Measurements from ENCODE around the gene NACA2. TPM values are rescaled to one million over a fixed set of nuclear protein-coding genes. Genes with fewer than 3 reads are reported as not detected.

Gene NACA2
- total and polyA plus RNA-seq, 2 of the 4 experiments (the other 2 are of a cell fraction), result not detected

DNA sequence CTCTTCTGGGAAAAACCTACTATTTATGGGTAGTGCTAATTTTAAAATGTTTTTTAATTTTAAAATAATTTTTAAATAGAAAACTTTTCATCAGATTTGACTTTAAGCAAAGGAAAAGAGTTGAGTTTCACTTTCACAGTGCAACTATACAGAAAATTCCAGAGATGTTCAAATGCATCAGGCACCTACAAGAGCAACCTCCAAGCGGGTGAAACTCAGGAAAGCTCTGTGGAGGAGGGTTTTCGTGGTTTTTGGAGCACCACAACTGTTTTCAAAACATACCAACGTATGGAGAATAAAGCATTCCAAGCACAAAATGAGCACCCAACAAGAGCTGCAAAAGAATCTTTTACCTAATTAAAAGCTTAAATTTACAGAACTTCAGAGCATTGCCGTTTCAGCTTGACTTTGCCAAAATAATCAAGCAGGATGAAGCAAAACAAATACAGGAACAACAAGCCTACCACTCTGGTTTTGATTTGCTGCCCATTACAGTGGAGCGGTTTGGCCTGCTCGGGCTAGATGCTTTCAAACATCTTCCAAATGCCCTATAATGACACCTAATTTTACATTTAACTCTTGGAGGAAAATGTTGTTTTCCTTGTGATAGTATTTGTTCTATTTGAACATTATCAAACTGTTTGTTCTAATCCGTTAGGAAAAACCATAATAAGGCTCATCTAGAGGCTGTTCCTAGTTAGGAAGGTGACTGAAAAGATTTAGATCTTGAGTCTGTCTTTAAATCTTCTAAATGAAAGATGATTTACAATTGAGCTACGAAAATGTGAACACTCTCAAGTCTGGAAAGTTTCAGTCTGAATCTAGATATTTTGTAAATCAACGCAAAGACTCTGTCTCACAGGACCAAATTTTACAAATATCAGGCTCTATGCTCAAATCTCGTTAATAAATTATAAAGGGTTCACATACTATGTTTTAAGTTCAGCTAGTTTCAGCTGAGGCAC is 34.5 kb downstream of the NACA2 start:
- Histone ChIP-seq H2BK120ac (ENCODE audit: low read depth, low read length) (no peak overlapping the region), H2AK9ac (replicated peaks; ENCODE audit: low read depth, low read length, poor library complexity) (no peak overlapping the region), H3K9ac (ENCODE audit: low read depth, low read length) (no peak overlapping the region), H3K27me3 (ENCODE audit: control insufficient read depth, insufficient read depth, low read length) (peaks cover 2% of the 10 kb centered on the region), H2BK20ac (ENCODE audit: low read depth, low read length) (no peak overlapping the region), H3K36me3 (ENCODE audit: control insufficient read depth, insufficient read depth, low read length) (no peaks in the 10 kb centered on the region), H2AFZ (replicated peaks; ENCODE audit: low read length, poor library complexity) (peak overlapping the region; percentile 63), H3K4me2 (ENCODE audit: low read depth, low read length) (peak overlapping the region; percentile 82), H3K4me1 (ENCODE audit: control insufficient read depth, insufficient read depth, low read length) (no peaks in the 10 kb centered on the region; the same call in 1 of the 2 replicates), H3K14ac (replicated peaks; ENCODE audit: low read depth, low read length) (no peak overlapping the region), H4K8ac (ENCODE audit: low read depth in 2 of 2, low read length in 2 of 2) (0 out of 4 replicates have a peak overlapping the region, but pooled peaks of 1 of the 2 experiments have one; percentile 21), H2BK5ac (ENCODE audit: low read depth, low read length, poor library complexity, severe bottlenecking) (no peak overlapping the region), H4K20me1 (ENCODE audit: insufficient read depth, low read length) (no peaks in the 10 kb centered on the region), H3K23ac (ENCODE audit: low read depth, low read length) (no peak overlapping the region), H3K4me3 (ENCODE audit: insufficient read depth, low read depth, low read length) (no peak overlapping the region), H3K4ac (ENCODE audit: low read depth, low read length) (no peak overlapping the region), H4K5ac (ENCODE audit: low read depth, low read length) (no peak overlapping the region), H3K18ac (ENCODE audit: low read depth, low read length) (no peak overlapping the region), H3K79me1 (ENCODE audit: low read depth in 1 of 2, low read length in 2 of 2) (no peaks in the 10 kb centered on the region), H3K9me3 (ENCODE audit: control insufficient read depth, insufficient read depth, low read length) (no peaks in the 10 kb centered on the region), H3K27ac (ENCODE audit: insufficient read depth, low read length) (no peak overlapping the region), H2AK5ac (ENCODE audit: low read depth, low read length) (no peak overlapping the region), H3K9me1 (ENCODE audit: insufficient read depth, low read length) (no peaks in the 10 kb centered on the region), H3K56ac (ENCODE audit: extremely low read depth, insufficient read depth, low read length) (no peak overlapping the region), H2BK15ac (ENCODE audit: low read depth, low read length) (no peak overlapping the region), H4K91ac (ENCODE audit: insufficient read depth, low read depth, low read length) (no peak overlapping the region)
- ChIA-PET POLR2A (ENCODE audit: unreplicated experiment) (interaction anchor here (0.6 kb wide), 1 partner anchor 684 kb away, joined by 14 read pairs; no protein-coding TSS in a partner anchor), CTCF (interaction anchor here (0.6 to 1.5 kb wide), 2 partner anchors 145 to 157 kb away, joined by 3 to 6 read pairs; no protein-coding TSS in a partner anchor)
- BruUV-seq (replicated peaks), result no TSS peak
- DNase-seq, result peak; percentile 24
- 20% methylated on average over 1 of the region's 10 CpGs; no CpG with 5 or more reads in 1 of the 2 experiments for WGBS, 2 experiments (ENCODE audit: extremely low coverage in 2 of 2, insufficient read length in 1 of 2)
- intact Hi-C loops (cut with micrococcal nuclease), result loop anchor here (10.0 kb wide), 1 partner anchor 832 kb away; no protein-coding TSS in a partner anchor
- TF ChIP-seq, protein P1, sequence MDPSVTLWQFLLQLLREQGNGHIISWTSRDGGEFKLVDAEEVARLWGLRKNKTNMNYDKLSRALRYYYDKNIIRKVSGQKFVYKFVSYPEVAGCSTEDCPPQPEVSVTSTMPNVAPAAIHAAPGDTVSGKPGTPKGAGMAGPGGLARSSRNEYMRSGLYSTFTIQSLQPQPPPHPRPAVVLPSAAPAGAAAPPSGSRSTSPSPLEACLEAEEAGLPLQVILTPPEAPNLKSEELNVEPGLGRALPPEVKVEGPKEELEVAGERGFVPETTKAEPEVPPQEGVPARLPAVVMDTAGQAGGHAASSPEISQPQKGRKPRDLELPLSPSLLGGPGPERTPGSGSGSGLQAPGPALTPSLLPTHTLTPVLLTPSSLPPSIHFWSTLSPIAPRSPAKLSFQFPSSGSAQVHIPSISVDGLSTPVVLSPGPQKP (IDR thresholded peaks at IDR 0.05; ENCODE audit: borderline replicate concordance, low read depth, low read length), result no peak
- no peak for TF ChIP-seq MAZ (IDR thresholded peaks at IDR 0.05; ENCODE audit: borderline replicate concordance, low read depth, low read length)
- no peak for TF ChIP-seq BHLHE40 (IDR thresholded peaks at IDR 0.05; ENCODE audit: low read depth, low read length)
- no peak for TF ChIP-seq CHD1 (IDR thresholded peaks at IDR 0.05; ENCODE audit: low read depth, low read length)
- peak; percentile 40; the same call in 1 of the 2 replicates for ATAC-seq (ENCODE audit: low read depth)
- dilution Hi-C loops (cut with HindIII; ENCODE audit: low sequenced_read_pairs, unreplicated experiment), result no loop called here
- in situ Hi-C loops (cut with MboI; ENCODE audit: low sequenced_read_pairs), result loop anchor here (10.0 kb wide), 1 partner anchor 592 kb away; no protein-coding TSS in a partner anchor

Data from IMR-90 (cell line).